Measurements from ENCODE around the gene IFNGR2.

- TF ChIP-seq POLR2A (IDR thresholded peaks at IDR 0.05; ENCODE audit: low read length) (peak; percentile 44), GATA1 (IDR thresholded peaks at IDR 0.05; ENCODE audit: low read depth, low read length) (no peak)
Measured at GRCh38 chr21:33380483-33380998, 22.7 kb upstream of the IFNGR2 start.
